CD1c-positive myeloid dendritic cell (primary cell): ENCODE measurements around the gene RSKR.
"Not testable (repeated sequence)": the region's sequence is repeated elsewhere in the genome, so short reads cannot be mapped to it uniquely, and the experiment has no call there.

Experiments
- DNase-seq: peaks from one replicate; pipeline ENCODE4 v3.0.0-alpha.2; 2016; ENCODE audit errors: extremely low spot score

Gene RSKR

DNA sequence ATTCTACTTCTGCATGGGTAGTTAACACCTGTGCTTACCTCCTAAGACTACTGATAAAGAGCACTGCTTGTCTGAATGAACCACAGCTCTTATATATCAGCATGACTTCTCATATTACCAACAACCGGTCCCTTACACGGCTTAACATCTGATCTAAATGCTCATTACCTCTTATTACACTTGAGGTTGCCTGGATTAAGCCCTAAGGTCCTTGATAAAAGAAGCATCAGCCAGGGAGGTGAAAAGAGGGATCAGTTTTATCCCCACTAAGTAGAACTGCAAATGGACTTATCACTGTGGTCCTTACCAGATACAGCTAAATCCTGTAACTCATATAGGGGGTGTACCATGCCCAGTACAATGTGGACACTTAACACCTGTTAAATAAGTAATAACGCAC is 8.2 kb upstream of the RSKR start:
- DNase-seq, result no peak

DNA sequence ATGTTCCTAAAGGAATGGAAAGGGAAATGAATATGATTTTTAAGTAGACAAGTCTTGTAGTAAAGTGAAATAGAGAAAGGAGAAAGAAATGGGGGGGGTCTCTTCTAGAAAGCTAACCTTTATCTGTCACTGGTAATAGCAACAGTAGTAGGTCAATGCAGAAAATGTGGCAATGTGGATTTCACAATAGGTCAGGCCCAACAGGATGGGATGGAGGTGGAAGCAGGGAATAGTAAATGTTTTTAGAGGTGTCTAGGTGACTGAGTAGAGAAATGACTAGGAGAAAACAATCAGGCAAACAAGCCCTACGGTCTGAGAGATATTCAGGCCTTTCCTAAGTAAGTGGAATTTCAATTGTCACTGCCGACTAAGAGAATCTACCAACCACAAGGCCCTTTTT is 6.0 kb upstream of the RSKR start:
- DNase-seq, result no peak

DNA sequence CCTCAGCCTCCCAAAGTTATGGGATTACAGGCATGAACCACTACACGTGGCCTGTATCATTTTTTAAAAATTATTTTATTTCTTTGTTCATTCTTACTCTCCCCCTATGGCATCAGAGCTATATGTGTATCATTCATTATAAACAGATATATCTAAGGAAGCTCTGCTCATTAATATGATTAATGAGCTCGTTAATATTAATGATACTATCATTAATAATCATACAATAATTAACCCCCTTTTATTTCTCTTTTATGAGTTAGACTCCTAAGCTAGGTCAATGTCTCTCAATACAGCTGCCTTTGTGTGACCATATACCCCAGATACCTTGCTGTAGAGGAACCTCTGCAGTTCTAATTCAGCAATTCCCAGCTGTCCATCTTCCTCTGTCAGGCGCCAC is 4.5 kb upstream of the RSKR start:
- no peak for DNase-seq

DNA sequence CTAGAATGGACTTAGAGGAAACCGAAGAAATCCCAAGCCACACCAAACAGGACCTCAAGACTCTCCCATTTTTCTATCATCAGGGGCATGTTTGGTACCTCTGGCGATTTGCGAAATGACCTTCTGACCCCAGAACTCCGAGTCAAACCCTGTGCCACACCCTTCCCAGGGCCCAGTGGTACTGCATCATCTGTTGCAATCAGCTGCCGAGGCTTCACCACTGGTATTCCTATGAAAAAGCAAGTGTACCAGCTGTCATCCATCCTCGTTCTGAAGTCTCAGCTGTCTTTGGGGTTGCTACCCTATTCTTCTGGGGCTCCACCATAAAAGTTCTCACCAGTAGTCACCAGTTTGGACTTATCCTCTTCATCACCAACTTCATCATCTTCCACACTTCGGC is 2.3 kb upstream of the RSKR start:
- no peak for DNase-seq

DNA sequence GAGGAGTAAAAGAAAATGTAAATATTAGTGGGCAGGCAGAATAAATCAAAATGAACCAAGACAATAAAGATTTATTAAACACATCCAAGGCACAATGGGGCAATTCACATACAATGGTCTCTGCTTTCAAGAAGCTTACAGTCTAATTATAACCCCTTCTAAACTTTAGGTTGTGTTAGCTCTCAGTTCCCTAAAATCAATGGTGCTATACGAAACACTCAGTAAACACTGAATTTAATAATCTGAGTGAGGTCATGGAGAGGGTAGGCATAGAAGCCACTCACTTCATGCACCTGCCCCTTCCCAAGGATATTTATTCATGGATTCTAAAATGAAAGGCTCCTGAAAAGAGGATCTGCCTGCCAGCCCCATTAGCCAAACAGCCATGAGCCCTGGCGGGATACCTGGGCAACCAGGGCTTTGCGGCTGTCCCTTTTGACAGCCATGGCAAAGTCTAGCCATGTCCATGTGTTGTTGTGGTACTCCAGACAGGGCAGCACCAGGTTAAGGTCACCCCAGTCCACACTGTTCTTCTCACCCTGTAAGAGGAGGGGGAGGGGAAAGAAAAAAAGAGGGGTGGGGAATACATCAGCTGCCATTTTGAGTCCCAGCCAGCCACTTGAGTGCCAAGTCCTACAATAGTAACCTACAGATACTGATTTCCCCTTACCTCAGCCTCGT is 1.4 kb upstream of the RSKR start:
- no peak for DNase-seq

DNA sequence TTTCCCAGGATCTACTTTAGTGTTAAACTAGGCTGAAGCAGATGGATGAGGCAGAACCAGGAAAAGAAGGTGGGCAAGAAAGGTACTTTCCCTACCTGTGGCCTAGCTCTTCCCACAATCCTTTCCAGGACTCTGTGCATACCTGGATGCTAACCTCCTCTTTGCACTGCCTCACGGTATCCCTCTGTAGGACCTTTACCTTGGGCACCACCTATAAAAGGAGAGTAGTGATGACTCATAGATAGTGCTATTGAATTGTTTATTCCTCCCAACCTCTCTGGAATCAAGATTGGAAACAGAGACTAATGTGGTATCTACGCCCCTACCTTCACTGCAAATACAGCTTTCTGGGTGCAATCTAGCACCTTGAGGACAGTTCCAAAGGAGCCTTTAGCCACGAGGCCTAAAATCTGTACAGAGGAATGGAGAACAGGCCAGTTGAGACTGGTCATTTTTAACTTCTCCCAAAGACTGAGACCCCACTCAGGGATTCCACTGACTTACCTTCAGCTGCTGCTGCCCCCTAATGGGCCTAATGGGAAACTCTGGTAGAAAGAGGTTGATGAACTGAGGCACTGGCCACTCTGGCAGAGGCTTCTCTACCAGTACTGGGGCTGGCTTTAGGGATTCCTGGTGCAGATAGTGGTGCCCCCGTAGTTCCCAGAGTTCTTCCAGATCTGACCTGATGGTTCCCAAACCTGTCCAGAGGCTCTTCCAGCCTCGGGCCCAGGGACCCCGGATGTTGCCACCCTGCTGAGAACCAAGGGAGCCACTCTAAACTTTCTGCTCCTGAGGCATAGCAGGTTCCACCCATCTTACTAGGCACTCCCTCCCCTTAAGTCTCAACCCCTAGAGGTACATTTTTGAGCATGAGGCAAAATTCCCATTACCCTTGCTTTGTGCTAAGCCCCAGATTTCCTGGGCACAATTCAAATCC is 781 bp downstream of the RSKR start:
- DNase-seq, result no peak

DNA sequence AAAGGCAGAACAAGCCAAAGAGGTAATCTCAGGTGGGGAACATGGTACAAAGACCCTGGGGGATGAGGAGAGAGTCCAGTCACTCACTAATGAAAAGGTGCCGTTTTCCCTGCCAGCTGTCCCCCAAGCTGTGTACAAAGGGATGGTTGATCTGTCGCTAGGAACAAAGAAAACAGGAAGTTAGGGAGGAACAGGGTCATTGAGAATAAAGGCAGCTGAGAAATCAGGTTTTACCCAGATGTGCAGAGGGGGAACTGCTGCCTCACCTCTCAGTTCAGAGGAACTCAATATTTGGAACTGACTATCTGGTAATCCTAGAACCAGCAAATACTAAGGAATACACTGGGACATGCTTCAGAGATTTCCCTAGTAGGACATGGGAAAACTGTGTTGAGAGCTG is 1.5 kb downstream of the RSKR start:
- no peak for DNase-seq

DNA sequence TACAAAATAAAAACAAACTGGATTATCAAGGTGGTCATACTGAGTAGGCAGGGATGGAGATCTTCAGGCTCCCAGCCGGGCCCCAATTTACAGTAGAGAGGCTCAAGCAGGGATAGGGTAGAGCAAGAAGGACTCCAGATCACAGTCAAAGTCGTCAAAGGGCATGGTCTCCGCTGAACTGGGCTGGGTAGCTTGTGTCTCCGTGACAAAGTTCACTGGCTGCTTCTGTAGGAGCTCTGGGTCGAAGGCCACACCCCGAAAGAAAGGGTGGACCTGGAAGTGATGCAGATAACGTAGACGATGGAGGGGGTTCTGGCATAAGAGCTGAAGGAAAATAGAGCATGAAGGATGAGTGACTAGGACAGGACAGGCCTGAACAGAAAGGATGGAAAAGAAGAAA is 3.6 kb downstream of the RSKR start:
- DNase-seq, result no peak

DNA sequence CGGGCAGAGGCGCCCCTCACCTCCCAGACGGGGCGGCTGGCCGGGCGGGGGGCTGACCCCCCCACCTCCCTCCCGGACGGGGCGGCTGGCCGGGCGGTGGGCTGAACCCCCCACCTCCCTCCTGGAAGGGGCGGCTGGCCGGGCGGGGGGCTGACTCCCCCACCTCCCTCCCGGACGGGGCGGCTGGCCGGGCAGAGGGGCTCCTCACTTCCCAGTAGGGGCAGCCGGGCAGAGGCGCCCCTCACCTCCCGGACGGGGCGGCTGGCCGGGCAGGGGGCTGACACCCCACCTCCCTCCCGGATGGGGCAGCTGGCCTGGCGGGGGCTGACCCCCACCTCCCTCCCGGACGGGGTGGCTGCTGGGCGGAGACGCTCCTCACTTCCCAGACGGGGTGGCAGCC is 10.0 kb downstream of the RSKR start:
- DNase-seq, result not testable (repeated sequence)

DNA sequence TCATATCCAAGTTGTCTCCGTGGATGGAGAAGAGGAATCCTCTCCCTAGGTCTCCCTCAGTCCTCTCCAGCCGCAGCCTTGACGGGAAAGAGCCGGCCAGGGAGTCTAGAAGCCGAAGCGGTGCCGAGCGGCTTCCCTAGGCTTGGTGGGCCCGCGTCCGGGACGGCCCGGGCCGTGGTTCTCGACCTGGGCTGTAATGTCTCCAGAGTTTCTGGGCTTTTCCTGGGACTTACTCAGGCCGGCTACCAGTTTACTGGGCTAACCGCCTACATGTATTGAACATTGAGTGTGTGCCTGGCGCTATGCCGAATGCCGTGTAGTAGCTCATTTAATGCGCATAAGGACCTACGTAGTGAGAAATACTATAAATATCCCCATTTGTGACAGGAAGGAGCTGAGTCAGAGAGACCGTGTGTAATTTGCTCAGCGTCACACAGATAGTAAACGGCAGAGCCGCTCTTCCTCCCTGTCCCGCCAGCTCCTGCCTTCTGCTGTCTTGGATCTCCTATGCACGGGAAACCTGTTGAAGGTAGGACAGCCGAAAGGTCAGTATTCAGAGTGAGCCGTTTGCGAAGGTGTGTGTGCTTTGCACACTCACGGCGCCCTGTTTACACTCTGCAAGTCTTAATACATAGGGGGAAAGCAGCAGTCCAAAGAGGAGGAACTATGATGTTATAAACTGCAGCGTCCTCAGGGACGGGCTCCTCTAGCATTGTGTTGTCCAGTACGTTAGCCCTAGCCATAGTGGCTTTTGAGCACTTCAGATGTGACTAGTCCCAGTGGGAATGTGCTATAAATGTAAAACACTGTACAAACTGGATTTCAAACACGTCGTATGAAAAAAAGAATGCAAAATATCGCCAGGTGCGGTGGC is 14.4 kb downstream of the RSKR start:
- DNase-seq, result peak; percentile 92

DNA sequence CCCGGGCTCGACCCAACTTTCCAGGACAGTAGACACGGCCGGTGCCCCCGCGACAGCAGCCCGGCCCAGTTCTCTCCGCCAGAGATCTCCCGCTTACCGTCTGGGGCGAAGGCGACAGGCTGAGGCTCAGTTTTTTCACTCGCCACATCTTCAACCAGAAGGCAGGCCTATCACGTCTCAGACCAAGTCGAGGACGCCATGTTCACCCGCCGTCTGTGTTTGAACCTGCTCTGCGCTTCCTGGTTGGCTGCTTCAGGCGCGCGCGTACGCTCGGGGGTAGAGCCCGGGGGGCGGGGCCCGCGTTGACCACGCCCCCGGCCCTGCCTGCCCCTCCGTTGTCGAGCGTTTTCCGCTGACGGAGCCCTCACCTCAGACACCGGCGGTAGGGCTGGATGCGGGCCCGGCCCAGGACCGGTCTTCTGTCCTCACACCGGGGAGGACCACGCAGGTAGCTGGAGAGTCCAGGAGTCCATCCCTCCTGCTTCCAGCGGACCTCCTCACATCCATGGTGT is 15.1 kb downstream of the RSKR start, which contains the start of gene SPAG5:
TSS of gene SPAG5 (minus strand) at position 227 of the 512 bp plus-strand sequence. CDS start at position 148, 79 bp downstream.
- peak; percentile 94 for DNase-seq

DNA sequence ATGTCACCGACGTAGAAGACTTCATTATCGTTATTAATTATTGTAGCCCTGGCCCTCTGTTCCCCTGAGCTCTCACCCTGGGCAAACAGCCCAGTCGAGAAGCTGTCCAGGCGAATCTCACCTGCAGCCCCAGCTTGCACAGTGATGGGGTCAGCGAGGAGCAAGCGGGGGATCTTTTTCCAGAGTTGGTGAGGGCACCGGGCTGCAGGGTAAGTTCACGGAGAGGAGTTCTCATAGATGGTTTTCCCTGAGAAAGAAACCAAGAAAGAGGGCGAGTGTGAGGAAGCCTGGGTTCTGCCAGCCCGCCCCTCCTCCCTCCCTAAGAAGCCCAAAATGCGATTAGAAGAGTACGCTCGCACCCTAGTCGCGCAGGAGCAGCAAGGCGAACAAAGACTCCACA is 15.6 kb downstream of the RSKR start:
- DNase-seq, result no peak

DNA sequence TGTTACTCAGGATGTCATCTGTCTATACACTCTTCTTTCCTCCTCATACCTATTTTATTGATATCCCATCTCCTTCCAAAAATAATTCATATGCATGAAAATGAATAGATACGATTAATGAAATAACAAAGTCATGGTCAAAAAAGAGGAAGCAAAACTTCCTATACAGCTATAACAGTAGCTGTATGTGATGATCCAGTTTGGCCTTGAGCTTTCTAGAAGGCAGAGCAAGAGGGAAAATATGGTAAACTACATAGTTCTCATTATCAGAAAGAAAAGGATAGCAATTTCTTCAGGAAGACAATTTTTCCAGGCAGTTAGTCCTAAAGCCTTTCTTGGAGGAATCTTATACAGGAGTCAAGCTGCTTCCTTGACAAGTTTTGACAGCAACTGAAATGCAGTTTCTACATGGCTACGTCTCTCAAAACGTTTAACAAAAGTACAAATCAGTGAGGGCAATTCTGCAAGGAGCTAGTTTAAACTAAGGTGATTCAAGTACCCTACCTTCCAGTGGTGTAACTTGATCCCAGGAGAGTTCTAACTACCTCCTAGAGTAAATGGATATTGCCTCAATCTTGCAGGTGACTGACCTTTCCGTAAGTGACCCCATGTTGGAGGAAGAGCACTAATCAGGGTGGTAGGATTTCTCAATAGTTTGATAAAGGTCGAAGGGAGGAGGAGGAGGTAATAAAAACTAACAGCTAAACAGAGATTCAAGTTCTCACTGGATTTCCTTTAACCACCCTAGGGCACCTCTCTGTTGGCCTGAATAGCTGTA is 16.2 kb downstream of the RSKR start:
- peak; percentile 37 for DNase-seq

DNA sequence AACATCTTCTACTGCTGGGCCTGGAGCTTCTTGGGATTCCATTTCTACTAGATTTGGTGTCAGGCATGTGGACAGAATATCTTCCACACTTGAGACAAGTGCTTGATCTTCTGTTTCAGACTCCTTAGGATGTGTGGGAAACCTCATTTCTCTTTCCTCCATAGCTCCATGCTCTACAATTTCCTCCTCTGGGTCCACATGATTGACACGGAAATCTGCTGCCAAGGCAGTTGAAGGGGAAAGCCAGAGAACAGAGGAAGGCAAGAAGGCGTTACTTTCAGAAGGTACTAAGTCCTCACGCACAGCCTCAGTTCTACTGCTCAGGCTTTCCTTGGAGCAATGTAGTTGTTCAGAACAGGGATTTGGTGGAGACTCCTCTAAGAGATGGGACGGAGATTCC is 21.7 kb downstream of the RSKR start:
- no peak for DNase-seq

DNA sequence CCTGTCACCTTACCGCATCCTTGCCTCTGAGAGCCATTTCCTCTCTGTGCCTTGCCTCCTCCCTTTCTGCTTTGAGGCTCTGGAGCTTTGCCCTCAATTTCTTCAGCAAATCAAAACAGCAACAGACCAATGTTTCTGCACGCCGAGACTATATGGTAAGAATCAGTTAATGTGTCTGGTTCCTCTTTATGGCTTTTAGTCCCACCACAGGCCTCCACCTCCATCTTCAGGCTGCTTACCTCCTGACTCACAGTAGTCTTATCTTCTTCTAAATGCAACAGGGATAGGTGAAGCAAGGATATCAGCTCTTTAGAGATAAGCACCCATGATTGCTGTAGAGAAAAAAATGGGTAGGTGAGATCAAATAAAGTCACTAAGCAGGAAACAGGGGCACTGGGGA is 28.1 kb downstream of the RSKR start:
- DNase-seq, result no peak

DNA sequence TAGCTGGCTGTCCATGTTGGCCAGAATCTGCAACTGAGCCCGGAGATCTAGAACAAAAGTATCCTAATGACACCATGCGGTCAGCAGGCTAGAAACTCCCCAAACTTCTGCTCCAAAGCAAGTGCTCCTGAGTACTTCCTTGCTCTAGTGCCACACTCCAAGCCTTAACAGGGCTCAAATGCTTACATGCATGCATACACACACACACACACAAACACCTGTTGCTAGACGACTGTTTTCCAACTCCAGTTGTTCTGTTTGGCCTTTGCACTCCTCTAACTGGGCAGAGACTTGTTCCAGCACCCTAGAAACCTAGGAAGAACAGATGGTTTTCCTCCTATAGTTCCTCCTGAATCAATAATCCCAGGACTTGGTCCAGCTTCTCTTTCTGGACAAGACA is 29.6 kb downstream of the RSKR start:
- no peak for DNase-seq

DNA sequence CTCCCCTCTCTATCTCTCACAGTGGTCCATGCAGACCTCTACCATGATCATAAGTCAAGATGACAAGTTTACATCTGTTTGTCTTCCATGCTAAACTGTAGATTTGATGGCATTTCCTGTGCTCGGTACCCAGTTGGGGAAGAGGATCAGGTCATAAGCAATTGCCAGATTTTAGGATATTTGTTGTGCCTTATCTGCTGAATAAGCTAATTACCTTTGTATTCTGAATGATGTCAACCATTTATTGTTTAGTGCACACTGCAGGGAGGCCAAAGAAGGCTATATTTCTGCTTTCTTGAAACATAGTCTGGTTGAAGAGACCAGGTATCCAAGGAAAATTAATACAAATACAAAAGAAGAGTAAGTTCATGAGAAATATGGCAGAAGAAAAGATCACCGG is 31.5 kb downstream of the RSKR start:
- no peak for DNase-seq

DNA sequence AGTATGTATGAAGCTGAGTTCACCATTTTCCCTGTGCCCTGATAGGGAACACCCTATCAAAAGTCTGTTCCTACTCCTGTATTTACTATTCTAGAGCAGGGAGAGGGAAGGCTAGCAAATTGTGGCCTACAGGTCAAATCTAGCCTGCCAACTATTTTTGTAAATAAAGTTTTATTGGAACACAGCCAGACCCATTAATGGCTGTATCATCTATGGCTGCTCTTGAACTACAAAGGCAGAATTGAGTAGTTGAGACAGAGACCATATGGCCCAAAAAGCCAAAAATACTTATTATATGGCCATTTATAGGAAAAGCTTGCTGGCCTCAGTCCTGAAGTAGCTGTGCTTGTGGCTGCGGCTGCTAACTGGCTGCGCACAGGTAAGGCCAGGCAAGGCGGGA is 33.0 kb downstream of the RSKR start:
- DNase-seq, result no peak

DNA sequence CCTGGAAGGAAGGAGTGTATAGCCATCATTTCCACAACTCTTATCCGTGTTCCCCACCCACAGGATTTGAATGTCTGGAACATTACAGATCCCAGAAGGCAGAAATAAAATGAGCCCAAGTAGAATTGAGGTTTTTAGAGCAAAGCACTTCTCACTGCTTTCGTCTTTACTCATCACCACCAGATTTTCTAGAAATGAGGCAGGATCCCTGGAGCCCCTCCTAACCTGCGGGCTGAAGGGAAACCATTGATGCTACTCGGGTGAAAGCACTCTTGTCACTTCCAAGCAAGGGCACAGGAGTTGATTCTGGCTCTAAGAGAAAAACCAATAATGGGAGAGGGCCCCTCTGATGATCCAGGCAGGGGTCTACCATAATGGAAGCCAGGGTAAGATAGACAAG is 34.5 kb downstream of the RSKR start:
- DNase-seq, result no peak

DNA sequence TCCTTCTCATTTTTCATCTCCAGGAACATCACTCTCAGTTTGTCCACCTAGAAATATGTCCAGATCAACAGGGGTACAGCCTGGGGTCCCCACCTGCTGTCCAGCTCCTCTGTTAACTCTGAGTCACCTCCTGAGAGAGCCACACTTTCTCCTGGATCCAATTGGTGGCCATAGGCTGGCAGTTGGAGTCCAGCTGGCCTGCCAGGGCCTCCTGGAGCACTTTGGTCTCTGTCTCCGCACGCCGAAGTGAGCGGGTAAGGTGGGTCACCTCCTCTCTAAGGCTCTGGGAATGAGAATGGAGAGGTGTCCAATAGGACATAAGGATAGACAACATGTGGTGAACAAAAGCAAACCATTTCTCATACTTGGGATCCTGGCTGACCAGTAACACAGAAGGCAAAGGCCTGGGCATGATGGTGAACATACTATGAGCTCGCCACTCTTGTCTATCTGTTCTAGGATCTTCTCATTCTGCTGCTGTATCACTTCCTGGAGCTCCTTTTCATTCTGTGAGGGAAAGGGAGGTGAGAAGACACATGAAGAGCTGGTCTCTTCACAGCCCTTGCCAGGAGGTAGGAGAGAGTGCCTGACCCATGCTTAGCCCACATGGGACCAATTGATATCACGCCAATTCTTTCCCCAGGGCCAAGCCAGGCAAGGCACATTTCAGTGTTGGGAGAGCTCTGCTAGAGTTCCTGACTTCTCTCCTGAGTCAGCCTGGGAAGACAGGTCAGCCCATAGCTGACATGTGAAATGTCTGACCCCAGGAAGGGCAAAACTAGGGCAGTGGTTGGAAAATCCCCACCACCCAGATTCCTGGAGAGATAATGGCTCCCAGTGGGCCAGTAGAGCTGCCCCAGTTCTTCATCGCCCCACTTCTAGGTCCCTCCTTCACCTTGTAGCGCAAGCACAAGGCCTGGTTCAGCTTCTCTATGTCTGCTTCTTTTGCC is 35.5 kb downstream of the RSKR start:
- no peak for DNase-seq
